IMR-90 (cell line): ENCODE data around the gene PRKD3. TPM values are rescaled to one million over a fixed set of nuclear protein-coding genes. Genes with fewer than 3 reads are reported as not detected.

Source experiments
- ATAC-seq: fragments of 200-7000 bp; cut with Tn5 transposase; 2 replicates; pipeline ENCODE4 v1.9.1; 2020; ENCODE audit warnings: low read depth, mild to moderate bottlenecking, moderate library complexity
- BruUV-seq: library from RNA; stranded (reverse); fragments of 400-500 nt; replicated peaks from 2 replicates; lab custom pipeline; 2021; lab: Mats Ljungman, UMichigan
- CTCF ChIA-PET: fragments of 300-600 bp; formaldehyde crosslinking; extraction: SDS; loops from one replicate; lab custom pipeline; 2021; ENCODE audit warnings: antibody characterized with exemption; lab: Yijun Ruan, JAX
- POLR2A ChIA-PET: fragments of 300-600 bp; sonication (Branson Sonifier 250); formaldehyde crosslinking; loops from one replicate; lab custom pipeline; 2022; ENCODE audit warnings: antibody characterized with exemption; ENCODE audit not compliant: unreplicated experiment; lab: Charles Lee
- DNase-seq: peaks from one replicate; pipeline ENCODE4 v3.0.0; 2013
- H2AFZ ChIP-seq: replicated peaks from 2 replicates; pipeline ENCODE3; 2013; ENCODE audit warnings: low read length, mild to moderate bottlenecking; ENCODE audit not compliant: poor library complexity
- H2AK5ac ChIP-seq: 2 replicates; pipeline ENCODE4 v1.6.1; 2013; ENCODE audit warnings: low read depth, low read length, inconsistent platforms
- H2AK9ac ChIP-seq: replicated peaks from 2 replicates; pipeline ENCODE3; 2013; ENCODE audit warnings: mild to moderate bottlenecking, low read depth, low read length, moderate library complexity; ENCODE audit not compliant: poor library complexity
- H2BK120ac ChIP-seq: 2 replicates; pipeline ENCODE4 v1.6.1; 2013; ENCODE audit warnings: low read depth, low read length, inconsistent platforms
- H2BK15ac ChIP-seq: 3 replicates; pipeline ENCODE4 v1.6.1; 2013; ENCODE audit warnings: low read depth, low read length, inconsistent platforms
- H2BK20ac ChIP-seq: 2 replicates; pipeline ENCODE4 v1.6.1; 2013; ENCODE audit warnings: low read depth, mild to moderate bottlenecking, inconsistent platforms, low read length, moderate library complexity
- H2BK5ac ChIP-seq: 2 replicates; pipeline ENCODE4 v1.6.1; 2013; ENCODE audit warnings: mild to moderate bottlenecking, low read depth, low read length, inconsistent platforms; ENCODE audit not compliant: poor library complexity, severe bottlenecking
- H3K14ac ChIP-seq: replicated peaks from 2 replicates; pipeline ENCODE4 v1.6.1; 2013; ENCODE audit warnings: low read depth, low read length, inconsistent platforms
- H3K18ac ChIP-seq: 2 replicates; pipeline ENCODE4 v1.6.1; 2013; ENCODE audit warnings: low read depth, low read length, control low read depth
- H3K23ac ChIP-seq: 2 replicates; pipeline ENCODE4 v1.6.1; 2013; ENCODE audit warnings: low read depth, low read length, inconsistent platforms
- H3K27ac ChIP-seq: 2 replicates; pipeline ENCODE4 v1.5.1; 2013; ENCODE audit warnings: mild to moderate bottlenecking, control low read depth, low read length; ENCODE audit not compliant: insufficient read depth
- H3K27me3 ChIP-seq: 2 replicates; pipeline ENCODE4 v1.6.1; 2013; ENCODE audit warnings: low read length; ENCODE audit not compliant: control insufficient read depth, insufficient read depth
- H3K36me3 ChIP-seq: 2 replicates; pipeline ENCODE4 v1.6.1; 2013; ENCODE audit warnings: low read length, mixed read lengths; ENCODE audit not compliant: control insufficient read depth, insufficient read depth
- H3K4ac ChIP-seq: 2 replicates; pipeline ENCODE4 v1.6.1; 2013; ENCODE audit warnings: low read depth, low read length, inconsistent platforms
- H3K4me1 ChIP-seq: 2 replicates; pipeline ENCODE4 v1.6.1; 2013; ENCODE audit warnings: low read length, mixed read lengths; ENCODE audit not compliant: control insufficient read depth, insufficient read depth
- H3K4me2 ChIP-seq: 2 replicates; pipeline ENCODE4 v1.6.1; 2013; ENCODE audit warnings: low read depth, mild to moderate bottlenecking, control low read depth, low read length, moderate library complexity
- H3K4me3 ChIP-seq: 2 replicates; pipeline ENCODE4 v1.5.1; 2013; ENCODE audit warnings: low read depth, mild to moderate bottlenecking, control low read depth, low read length, moderate library complexity; ENCODE audit not compliant: insufficient read depth
- H3K56ac ChIP-seq: 2 replicates; pipeline ENCODE4 v1.6.1; 2013; ENCODE audit warnings: low read length, inconsistent platforms; ENCODE audit not compliant: insufficient read depth; ENCODE audit errors: extremely low read depth
- H3K79me1 ChIP-seq, 2 experiments: 2 replicates each; pipeline ENCODE4 v1.6.1; 2013; ENCODE audit warnings: low read length in 2 of 2, inconsistent platforms in 1 of 2, low read depth in 1 of 2
- H3K9ac ChIP-seq: 2 replicates; pipeline ENCODE4 v1.6.1; 2013; ENCODE audit warnings: low read depth, low read length, control low read depth
- H3K9me1 ChIP-seq: 2 replicates; pipeline ENCODE4 v1.6.1; 2013; ENCODE audit warnings: low read length, inconsistent platforms; ENCODE audit not compliant: insufficient read depth
- H3K9me3 ChIP-seq: 2 replicates; pipeline ENCODE4 v1.6.1; 2013; ENCODE audit warnings: low read length; ENCODE audit not compliant: control insufficient read depth, insufficient read depth
- H4K20me1 ChIP-seq: 2 replicates; pipeline ENCODE4 v1.6.1; 2013; ENCODE audit warnings: low read length, inconsistent platforms; ENCODE audit not compliant: insufficient read depth
- H4K5ac ChIP-seq: 2 replicates; pipeline ENCODE4 v1.6.1; 2013; ENCODE audit warnings: mild to moderate bottlenecking, low read depth, low read length, control low read depth
- H4K8ac ChIP-seq, 2 experiments: 2 replicates each; pipeline ENCODE4 v1.6.1; 2013; ENCODE audit warnings: low read depth in 2 of 2, low read length in 2 of 2, control low read depth in 1 of 2, inconsistent platforms in 1 of 2
- H4K91ac ChIP-seq: 2 replicates; pipeline ENCODE4 v1.6.1; 2013; ENCODE audit warnings: low read depth, low read length, inconsistent platforms; ENCODE audit not compliant: insufficient read depth
- BHLHE40 ChIP-seq: fragments of 150-350 bp; IDR thresholded peaks from 2 replicates; pipeline ENCODE4 v1.6.1; 2016; ENCODE audit warnings: mild to moderate bottlenecking, low read depth, low read length
- CEBPB ChIP-seq: IDR thresholded peaks from 2 replicates; pipeline ENCODE4 v1.6.1; 2012; ENCODE audit warnings: low read depth, low read length, improper control_type of control experiment
- CHD1 ChIP-seq: IDR thresholded peaks from 2 replicates; pipeline ENCODE4 v1.6.1; 2012; ENCODE audit warnings: low read depth, low read length, improper control_type of control experiment
- FOS ChIP-seq: fragments of 150-350 bp; IDR thresholded peaks from 2 replicates; pipeline ENCODE4 v1.6.1; 2016; ENCODE audit warnings: low read depth, low read length
- NFE2L2 ChIP-seq: fragments of 150-350 bp; IDR thresholded peaks from 2 replicates; pipeline ENCODE4 v1.6.1; 2016; ENCODE audit warnings: low read depth, mild to moderate bottlenecking, low read length
- POLR2A ChIP-seq: IDR thresholded peaks from 2 replicates; pipeline ENCODE4 v1.6.1; 2012; ENCODE audit warnings: mild to moderate bottlenecking, low read depth, low read length
- WGBS, 2 experiments: methylation state at CpG; one replicate each; pipeline versions ENCODE4 v1.1.5 to v1.1.7; 2013; ENCODE audit warnings: missing lambda C conversion rate in 2 of 2; ENCODE audit not compliant: insufficient read length in 1 of 2; ENCODE audit errors: extremely low coverage in 2 of 2; 5-methylcytosine and 5-hydroxymethylcytosine counted together
- dilution Hi-C: fragments of 300-500 bp; cut with HindIII; formaldehyde crosslinking; loops from one replicate; pipeline ENCODE4 v1.14.3; 2018; ENCODE audit warnings: low sequenced_read_pairs; ENCODE audit not compliant: unreplicated experiment
- in situ Hi-C: fragments of 300-500 bp; cut with MboI; formaldehyde crosslinking; loops from 3 replicates; pipeline ENCODE4 v1.14.3; 2019; ENCODE audit warnings: low sequenced_read_pairs, inconsistent platforms, mixed read lengths
- intact Hi-C: fragments of 100-400 bp; cut with micrococcal nuclease; formaldehyde crosslinking; loops from 2 replicates; pipeline ENCODE4 v1.10.0; 2022
- polyA plus RNA-seq, 3 experiments: library from polyadenylated mRNA; depleted of rRNA; stranded (reverse); fragments of >200 nt; gene quantifications; 2 replicates each; pipeline ENCODE4 v1.2.3, GENCODE V29; 2012; ENCODE audit warnings: low replicate concordance in 1 of 3
- total RNA-seq: library from RNA; depleted of rRNA; stranded (reverse); fragments of >200 nt; gene quantifications from 2 replicates; pipeline ENCODE4 v1.2.3, GENCODE V29; 2012
- TF ChIP-seq, protein P1 (sequence below): fragments of 150-350 bp; IDR thresholded peaks from 2 replicates; pipeline ENCODE4 v1.6.1; 2017; ENCODE audit warnings: mild to moderate bottlenecking, antibody characterized with exemption, low read length, low read depth

Gene PRKD3
- total and polyA plus RNA-seq, 2 of the 4 experiments (the other 2 are of a cell fraction) = 15.8 to 46.4 TPM

DNA sequence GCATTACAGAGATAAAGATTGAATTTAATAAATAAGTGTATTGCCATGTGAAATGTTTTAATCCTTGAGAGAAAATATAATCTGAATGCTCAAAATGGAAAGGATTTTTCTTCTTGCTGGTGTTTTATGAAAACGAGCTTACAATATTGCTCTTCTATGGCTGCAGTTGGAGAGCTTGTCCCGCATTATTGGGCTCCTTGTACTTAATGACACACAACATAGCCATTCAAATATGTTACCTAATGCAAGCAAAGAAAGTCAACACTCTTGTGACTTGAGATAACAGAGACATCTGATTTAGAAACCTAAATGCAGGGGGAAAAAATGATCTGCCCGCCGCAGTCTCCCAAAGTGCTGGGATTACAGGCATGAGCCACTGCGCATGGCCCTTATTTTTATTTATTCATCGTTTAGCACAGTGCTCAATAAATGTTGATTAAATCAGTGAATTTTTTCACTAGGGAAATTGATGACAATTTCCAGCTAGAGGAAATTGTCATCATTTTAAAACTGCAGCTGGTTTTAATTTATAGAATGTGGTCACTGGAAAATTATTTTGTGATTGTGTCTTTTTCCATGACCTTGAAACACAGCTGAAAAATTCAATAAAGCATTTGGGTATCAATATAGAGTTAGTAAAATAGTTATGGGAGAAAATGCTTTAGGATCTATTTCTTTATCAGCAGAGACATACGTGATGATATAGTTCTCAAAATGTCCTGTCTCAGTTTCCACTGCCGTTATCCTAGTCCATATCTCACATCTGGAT is 2.4 kb upstream of the PRKD3 start (continued):
- no peak for TF ChIP-seq CHD1

DNA sequence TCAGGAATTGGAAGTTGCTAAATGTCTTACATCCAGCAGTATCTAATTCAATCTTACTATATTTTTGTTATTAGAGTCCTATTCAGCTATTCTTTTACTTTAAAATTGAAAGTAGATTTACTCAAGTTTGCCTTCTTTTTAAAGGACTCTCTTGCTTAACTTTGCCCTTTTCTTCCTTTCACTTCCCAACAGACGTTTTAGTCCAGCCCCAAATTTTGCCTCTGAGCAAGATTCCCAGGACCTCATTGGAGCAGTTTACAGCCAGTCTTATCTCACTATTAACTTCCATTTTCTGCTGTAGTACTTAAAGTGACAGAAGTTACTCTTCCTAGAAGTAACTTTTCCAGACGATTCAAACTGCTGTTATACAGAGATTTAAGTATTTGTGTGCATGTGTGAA is 1.7 kb upstream of the PRKD3 start:
- Histone ChIP-seq H4K5ac (no peak overlapping the region), H2BK5ac (no peak overlapping the region), H2AFZ (no peak overlapping the region), H3K18ac (no peak overlapping the region), H3K23ac (no peak overlapping the region), H4K91ac (no peak overlapping the region), H3K4me2 (peak overlapping the region; percentile 57), H2BK120ac (no peak overlapping the region), H2AK5ac (no peak overlapping the region), H4K8ac (peak overlapping the region in 1 of 2 experiments; percentile 50; a peak in 1 of 4 replicates), H3K4me3 (no peak overlapping the region), H3K9ac (no peak overlapping the region), H3K4me1 (peaks cover 4% of the 10 kb centered on the region), H4K20me1 (peaks cover 12% of the 10 kb centered on the region; the same call in 1 of the 2 replicates), H3K9me3 (no peaks in the 10 kb centered on the region), H2BK15ac (no peak overlapping the region), H3K14ac (no peak overlapping the region), H3K79me1 (peaks cover 13 to 33% of the 10 kb centered on the region in 2 experiments), H3K9me1 (no peaks in the 10 kb centered on the region), H2AK9ac (no peak overlapping the region), H3K27ac (no peak overlapping the region), H3K4ac (no peak overlapping the region), H2BK20ac (no peak overlapping the region), H3K56ac (no peak overlapping the region), H3K27me3 (no peaks in the 10 kb centered on the region; the same call in 1 of the 2 replicates), H3K36me3 (no peaks in the 10 kb centered on the region)
- CTCF ChIA-PET = no interaction called here
- WGBS, 2 experiments = no CpG with 5 or more reads among the region's 2 CpGs
- in situ Hi-C loops = no loop called here
- peak; percentile 43 for ATAC-seq
- intact Hi-C loops = loop anchor here (2.0 to 10.0 kb wide), 2 partner anchors 61 to 161 kb away; no protein-coding TSS in a partner anchor
- DNase-seq = peak; percentile 86
- no TSS peak for BruUV-seq
- no peak for TF ChIP-seq FOS
- TF ChIP-seq POLR2A = no peak
- no peak for TF ChIP-seq BHLHE40
- peak; percentile 68 for TF ChIP-seq CEBPB
- no peak for TF ChIP-seq NFE2L2
- TF ChIP-seq, protein P1, sequence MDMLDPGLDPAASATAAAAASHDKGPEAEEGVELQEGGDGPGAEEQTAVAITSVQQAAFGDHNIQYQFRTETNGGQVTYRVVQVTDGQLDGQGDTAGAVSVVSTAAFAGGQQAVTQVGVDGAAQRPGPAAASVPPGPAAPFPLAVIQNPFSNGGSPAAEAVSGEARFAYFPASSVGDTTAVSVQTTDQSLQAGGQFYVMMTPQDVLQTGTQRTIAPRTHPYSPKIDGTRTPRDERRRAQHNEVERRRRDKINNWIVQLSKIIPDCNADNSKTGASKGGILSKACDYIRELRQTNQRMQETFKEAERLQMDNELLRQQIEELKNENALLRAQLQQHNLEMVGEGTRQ = no peak
- no peak for TF ChIP-seq CHD1
- dilution Hi-C loops = no loop called here
- POLR2A ChIA-PET = no interaction called here
